HG03196 (cell line): Measurements from ENCODE around the gene FBXO3.
"Not testable (repeated sequence)": the region's sequence is repeated elsewhere in the genome, so short reads cannot be mapped to it uniquely, and the experiment has no call there.

Experiments
- ATAC-seq: cut with Tn5 transposase; IDR thresholded peaks from one replicate; pipeline ENCODE4 v1.9.1; 2021; ENCODE audit not compliant: unreplicated experiment

The FBXO3 gene, protein sequence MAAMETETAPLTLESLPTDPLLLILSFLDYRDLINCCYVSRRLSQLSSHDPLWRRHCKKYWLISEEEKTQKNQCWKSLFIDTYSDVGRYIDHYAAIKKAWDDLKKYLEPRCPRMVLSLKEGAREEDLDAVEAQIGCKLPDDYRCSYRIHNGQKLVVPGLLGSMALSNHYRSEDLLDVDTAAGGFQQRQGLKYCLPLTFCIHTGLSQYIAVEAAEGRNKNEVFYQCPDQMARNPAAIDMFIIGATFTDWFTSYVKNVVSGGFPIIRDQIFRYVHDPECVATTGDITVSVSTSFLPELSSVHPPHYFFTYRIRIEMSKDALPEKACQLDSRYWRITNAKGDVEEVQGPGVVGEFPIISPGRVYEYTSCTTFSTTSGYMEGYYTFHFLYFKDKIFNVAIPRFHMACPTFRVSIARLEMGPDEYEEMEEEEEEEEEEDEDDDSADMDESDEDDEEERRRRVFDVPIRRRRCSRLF

DNA sequence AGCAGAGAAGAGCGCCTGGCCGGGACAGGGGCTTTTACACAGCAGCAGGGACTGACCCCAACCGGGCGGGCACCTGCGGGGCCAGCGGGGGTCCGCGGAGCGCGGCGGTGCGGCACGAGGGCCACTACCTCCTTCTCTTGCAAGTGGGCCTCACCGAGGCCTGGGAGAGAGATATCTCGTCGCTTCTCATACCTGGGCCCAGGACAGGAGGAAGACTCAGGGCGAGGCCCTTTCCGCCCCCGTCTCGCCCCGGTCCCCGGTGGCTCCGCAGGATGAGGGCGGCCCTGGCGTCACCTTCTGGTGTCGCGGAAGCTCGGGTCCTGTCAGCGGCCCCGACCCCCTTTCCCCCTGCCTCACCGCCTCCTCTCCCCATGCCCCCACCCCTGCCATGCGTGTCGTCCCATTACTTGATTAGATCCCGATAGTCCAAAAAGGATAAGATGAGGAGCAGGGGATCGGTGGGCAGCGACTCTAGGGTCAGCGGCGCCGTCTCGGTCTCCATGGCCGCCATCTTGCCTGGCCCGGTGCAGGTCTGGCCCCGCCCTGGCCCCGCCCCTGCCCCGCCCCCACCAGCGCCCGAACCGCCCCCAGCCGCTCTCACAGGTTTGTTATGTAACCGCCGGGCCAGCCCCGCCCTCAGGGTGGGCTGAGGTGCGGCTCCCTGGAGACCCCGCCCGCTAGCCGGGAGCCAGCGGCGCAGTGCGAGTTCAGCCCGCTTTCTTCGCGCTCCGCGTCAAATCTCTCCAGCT, at the start of gene FBXO3:
TSS of gene FBXO3 (minus strand) at position 534 of the 749 bp plus-strand sequence. CDS start at position 511, 23 bp downstream.
- ATAC-seq = peak; percentile 65

DNA sequence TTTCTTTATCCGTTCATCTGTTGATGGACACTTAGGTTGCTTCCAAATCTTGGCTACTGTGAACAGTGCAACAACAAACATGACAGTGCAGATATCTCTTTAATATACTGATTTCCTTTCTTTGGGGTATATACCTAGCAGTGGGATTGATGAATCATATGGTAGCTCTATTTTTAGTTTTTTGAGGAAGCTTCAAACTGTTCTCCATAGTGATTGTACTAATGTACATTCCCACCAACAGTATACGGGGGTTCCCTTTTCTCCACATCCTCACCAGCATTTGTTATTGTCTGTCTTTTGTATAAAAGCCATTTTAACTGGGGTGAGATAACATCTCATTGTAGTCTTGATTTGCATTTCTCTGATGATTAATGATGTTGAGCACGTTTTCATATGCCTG, 48.7 kb upstream of the FBXO3 start:
- not testable (repeated sequence) for ATAC-seq

DNA sequence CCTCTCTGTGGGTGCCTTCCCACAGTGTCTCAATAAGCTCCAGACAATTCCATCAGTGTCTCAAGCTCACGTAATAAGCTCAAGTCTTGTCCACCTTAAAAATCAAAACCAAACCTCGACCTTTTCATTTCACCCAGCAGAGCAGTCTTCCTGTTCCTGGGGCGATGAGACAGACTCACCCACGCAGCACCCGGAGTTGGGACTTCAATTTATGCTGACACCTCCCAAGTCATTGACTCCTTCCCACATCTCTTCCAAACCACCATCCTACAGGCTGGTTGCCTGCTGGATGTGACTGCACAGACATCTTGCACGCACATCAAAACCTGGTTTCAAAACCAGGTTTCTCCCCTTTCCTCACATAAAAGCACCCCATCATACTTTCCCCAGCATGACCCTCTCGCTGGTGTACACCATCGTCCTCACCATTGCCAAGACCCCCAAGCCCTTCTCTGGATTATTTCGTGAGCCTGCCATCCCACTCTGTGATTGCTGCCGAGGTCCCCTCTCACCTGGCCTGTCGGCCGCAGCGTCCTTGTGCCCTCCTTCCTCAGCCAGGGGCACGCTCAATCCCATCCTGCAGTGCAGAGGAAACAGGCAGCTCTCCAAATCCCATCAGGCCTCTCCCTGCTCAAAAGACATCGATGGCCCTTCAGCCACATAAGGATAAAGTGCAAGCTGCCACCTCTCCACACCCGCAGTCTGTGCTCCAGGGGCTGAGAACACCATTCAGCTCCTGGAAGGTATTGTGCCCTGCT, 45.1 kb upstream of the FBXO3 start:
- no peak for ATAC-seq

DNA sequence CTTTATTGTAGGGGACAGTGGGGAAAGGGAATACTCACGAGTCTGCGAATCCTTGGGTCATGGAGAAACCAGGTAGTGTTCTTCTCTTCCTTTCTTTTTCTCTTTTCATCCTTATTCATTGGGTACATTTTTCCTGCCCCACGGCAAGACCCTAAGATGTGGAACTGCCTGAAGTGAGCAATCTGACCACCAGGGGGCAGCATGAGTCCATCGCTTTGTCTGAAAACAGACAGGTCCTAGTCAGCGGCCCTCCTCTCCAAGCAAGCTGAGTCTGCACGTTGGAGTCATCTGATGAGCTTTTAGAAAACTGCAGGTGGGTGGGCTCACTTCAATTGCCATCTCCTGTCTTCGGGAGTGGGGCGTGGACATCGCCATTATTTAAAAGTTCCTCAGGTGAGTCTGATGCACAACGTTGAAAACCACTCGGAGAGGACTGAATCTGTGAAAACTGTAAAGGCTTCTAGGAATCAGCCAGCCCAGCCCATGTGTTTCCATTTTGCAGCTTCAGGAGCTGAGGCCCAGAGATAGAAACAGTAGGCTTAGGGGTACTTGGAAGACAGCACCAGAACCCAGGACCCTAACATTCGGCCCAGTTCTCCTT, 34.0 kb upstream of the FBXO3 start:
- ATAC-seq = no peak

DNA sequence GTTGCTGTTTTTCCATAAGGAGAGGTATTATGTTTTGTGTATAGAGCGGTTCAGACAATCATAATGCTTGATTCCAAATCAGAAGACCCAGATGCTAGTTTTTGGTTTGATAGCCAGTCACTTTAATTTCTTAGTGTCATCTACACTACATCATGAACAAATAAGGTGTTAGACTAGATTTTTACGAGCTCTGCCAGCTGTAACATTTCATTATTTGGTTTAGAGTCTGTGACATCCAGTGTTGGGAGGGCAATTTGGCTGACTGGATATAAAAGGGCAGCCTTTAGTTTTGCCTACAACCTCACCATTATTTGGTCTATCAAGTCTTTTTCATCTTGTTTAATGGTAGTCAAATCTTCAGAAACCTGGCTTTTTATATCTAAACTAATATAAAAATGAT, 30.2 kb upstream of the FBXO3 start:
- ATAC-seq = no peak

DNA sequence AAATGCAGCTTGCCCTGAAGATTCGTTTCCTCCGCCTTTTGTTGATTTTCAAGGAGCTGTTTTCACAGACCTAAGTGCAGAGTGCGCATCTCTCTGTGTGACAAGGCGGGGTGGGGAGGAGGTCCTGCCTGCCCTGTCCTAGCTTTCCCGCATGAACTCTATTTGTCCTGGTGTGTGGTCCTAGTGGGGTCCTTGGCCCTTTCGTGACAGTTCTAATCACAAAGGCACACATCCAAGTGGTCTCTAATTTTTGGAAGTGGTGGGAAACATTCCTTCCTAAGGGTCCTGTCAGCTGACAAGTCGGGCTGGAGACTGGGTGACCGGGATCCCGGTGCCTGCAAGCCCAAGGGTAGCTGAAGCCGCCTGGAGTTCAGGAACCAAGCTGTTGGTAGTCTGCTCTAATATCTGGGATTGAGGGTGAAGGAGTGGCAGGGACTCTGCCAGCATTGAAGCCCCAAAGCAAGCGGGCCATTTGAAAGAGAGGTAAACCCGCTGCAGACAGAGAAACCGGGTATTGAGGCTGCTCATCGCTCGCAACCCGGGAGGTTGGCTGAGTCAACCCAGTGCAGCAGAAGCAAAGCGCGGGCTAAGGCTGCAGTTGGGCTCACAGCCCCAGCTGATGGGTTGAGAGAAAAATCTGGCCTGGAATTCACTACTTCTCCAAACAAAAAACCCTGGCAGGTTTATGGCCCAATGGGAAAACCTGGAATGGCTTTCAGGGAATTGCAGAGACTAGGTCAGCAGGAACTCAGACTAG, 28.1 kb upstream of the FBXO3 start:
- no peak for ATAC-seq

DNA sequence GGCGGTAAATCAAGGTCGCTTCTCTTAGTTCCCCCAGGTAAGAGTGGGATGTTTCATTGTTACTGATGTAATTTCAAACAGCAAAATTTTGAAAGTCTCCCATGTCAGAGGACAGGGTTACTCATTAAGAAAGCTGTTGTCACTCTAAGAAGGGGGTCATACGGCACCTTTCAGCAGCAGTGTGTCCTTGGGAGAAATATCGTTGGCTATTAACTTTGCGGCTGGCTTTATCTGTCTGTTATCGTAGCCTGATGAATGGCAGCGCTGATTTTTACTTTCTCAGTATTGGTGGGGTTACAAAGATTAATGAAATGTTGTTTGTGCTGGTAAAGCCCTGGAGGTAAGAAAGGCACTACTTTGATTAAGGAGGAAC, 27.5 kb upstream of the FBXO3 start:
- no peak for ATAC-seq

DNA sequence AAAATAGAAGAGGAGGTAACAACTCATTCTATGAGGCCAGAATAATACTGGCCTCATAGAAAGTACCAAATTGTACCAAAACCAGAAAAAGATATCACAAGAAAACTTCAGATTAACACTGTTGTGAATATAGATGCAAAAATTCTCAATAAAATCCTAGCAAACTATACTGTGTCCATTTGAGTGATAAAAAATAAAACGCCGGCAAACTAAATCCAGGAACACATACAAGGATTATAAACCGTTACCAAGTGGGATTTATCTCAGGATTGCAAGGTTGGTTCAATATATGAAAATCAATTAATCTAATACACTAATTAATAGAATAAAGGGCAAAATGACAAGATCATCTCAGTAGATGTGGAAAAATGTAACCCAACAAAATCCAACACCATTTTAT, 23.6 kb upstream of the FBXO3 start:
- no peak for ATAC-seq

DNA sequence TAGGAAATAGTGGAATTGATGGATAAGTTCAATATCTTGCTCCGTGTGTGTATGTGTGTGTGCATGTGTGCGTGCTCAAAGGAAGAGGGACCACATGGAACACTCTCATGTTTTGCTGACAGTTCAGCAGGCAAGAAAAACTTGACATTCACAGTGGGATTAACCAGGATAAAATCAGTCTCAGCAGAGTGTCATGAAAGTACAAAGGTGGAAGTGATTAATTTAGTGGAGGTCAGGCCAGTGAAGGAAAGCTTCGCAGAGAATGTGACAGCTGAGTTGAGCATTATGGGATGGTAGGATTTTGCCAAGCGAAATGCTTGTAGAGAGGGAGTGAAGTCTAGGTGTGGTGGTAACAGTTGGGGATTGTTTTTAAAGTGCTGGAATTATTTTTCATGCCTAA, 15.7 kb upstream of the FBXO3 start:
- ATAC-seq = no peak

DNA sequence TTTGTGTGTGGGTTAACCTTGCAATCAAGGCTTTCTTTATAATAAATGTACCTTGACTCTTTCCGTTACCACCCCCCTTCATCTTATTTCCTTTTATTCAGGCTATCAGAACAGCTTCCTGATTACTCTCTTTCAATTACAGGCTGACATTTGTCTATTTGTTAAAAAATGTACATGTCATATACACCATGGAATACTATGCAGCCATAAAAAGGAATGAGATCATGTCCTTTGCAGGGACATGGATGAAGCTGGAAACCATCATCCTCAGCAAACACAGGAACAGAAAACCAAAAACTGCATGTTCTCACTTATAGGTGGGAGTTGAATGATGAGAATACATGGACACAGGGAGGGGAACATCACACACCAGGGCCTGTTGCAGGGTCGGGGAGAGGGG, 13.8 kb upstream of the FBXO3 start:
- ATAC-seq = not testable (repeated sequence)

DNA sequence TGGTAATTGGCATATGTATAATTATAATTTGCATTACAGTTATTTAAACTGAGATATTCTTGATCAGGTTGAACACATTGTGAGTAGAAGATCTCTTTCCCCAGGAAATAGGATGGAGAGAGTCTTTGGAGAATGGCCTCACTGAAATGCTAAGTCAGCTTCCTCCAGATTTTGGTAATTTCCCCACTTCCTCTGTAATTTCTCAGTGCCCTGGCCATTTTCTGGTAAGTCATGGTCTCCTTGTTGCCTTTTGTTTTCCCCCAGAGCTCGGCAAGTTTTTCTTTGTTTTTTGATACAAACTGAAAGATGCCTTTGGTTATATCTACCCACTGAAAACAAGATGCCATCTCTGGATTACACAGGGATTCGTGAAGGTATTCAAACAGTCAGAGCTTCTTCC, 12.8 kb upstream of the FBXO3 start:
- no peak for ATAC-seq

DNA sequence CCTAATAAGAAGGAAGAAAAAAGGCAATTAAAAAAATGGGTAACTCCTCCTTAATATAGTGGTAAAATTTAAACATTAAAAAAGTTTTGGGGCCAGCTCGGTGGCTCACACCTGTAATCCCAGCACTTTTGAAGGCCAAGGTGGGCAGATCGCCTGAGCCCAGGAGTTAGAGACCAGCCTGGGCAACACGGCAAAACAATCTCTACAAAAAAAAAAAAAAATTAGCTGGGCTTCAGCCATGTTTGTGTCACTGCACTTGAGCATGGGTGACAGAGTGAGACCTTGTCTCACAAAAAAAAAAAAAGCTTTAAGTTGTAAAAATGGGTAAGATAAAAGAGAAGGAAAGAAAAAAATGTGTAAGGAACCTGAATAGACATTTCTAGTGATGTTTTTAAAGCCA, 11.3 kb upstream of the FBXO3 start:
- ATAC-seq = no peak

DNA sequence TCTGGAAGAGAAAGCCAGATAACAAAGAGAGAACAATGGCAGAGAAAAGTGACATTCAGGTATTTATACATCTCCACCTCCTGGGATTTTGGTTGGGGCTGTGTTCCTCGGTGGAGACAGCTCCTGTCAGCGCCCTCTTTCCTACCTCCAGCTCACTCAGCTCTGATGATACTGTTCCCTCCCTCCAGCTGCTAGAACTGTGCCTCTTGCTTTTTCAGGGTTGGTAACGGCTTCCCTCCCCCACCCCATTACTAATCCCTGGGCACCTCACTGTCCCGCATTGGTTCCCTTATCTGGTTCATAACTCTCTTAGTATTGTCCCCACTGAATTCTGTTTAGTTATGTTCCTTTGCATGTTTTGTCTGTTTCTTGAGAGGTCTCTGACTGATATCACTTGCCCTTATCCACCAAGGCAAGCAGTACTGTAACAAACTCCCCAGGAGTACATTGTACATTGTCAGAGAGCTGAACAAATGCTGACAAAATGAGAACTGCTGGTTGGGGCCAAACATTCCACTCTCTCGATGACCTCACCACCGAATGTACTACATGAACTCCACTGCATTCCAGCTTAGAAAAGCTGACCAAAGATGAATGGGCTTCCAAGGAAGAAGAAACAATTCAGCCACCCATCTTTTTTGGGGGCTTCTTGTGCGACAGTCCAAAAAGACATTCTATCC, 5.7 kb upstream of the FBXO3 start:
- no peak for ATAC-seq

DNA sequence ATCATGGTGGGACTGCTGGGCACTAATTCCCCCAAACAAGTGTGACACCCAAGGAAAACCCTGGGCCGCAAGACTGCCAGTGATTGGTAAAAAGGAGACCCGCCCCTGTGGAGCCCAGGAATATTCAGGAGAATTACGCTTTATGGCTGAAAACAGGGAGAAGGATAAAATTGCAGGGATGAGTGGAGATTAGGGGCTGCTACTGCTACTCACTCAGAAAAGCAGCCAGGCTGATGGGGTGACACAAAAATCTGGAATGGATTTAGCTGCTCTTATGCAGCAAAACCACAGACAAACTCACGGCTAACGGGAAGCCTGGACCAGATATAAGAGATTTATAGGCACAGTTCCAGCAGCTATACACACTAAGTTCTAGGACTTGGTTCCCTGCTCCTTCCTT, 4.4 kb upstream of the FBXO3 start:
- ATAC-seq = no peak

DNA sequence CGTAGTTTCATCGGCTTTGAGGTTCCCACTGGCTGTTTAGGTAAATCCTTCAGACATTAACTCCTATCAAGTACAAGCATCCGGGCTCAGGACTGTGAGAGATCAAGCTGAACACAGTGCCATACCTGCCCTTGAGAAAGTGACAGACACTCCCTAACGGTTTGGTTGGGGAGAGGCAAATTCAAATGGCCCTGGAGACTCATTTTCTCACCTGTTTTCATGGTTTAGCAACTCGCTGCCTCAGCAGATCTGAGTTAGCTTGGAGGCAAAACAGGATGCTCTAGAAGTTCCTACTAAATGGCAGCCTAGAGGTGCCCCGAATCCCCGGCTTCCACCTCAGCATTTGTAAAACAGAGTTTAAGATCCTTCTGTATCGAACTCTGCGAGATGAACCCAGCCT, 3.6 kb upstream of the FBXO3 start:
- no peak for ATAC-seq

DNA sequence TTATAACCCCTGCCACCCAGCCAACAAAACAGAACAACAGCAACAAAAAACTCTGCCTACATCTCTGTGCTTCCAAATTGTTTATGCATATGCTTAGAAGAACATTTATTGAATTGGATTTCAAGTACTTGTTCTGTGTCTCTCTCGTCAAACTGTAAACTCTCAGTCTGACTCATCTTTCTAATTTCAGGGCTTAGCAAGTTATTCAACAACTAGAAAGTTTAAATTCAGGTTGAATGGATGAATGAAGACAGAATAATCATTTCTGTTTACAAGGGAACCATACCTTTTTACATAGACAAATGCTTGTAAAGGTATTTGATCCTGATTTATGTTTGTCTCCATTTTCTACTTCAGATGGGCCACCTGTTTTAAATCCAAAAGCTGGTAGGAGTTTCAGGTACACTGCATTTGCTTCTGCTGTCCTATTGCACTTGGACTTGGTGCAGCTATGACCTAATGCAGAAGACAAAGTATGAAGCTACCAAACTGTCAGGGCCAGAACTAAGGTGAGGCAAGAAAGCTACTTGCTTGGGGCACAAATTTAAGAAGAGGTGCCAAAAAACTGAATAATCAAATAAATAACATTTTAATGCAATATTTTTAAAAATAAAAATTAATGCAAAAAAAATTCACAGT, 1.6 kb upstream of the FBXO3 start:
- peak; percentile 33 for ATAC-seq

DNA sequence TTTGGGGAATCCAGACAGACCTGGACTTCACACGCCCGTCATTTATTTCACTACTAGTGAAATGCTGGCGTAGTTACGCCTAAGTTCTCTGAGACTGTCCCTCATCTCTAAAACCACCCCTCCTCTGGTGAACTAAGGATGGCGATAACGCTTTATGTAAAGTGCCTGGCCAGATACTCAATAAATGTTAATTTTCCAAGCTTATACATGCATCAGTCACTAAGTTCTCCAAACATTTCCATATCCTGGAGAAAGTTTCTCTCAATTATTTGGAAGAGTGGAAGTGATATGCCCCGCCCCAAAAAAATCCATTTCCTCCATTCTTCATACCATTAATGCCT, 1.1 kb upstream of the FBXO3 start:
- ATAC-seq = no peak

DNA sequence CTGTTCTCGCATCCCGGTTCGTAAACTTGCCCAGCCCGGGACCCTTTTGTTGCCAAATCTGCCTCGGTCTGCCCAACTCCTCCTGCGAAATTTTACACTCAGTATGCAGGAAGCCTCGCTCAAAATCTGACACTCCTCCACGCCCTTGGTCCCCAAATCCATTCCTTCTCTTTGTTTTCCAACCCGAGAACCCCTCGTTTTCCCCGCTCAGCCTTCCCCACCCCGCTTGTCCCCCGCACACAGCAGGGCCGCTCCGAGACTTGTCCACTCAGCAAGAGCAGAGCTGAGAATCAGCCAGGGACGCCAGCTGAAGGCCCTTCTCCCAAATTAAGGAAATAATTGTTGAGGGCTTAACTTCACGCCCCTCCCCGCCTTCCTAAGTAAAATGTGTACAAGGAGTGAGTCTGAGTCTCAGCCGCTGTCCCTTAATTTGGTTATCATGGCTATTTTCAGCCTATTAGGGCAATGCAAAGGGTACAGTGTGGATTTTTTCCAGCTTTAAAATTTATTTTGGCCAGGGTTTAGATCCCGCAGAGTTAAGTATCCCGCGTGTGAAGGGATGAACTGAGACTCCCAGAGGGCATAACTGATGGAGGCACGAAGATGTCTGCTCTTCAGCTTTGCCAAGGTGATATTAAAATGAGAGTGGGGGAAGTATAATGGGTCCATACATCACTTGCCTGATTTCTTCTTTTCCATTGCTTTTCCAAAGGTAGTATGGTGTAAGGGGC, 581 bp upstream of the FBXO3 start:
- no peak for ATAC-seq

DNA sequence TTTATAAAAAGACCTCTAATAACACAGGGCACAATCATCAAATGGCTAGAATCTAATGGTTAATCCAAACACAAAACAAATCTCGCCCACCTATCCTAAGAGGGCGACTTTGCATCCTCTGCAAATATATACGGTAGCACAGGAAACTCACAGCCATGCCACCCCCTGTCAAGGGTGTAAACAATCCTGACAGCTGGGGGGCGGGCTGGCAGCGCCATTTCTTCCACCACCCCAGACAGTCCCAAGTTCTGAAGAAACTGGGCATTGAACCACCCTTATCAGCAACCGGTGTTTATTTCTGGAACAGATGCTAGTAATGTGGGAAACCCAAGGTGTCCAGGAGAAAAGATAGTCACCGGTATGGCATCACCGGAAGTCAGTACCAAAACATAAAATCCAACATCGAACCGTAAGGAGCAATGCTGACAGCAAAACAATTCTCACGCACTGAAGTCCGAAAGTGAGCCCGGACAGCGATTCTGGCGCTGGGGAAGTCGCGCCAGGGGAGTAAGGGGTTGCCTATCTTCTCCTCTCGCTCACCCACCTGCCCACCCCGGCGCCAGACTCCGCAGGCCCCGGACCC, 825 bp downstream of the FBXO3 start:
- peak; percentile 32 for ATAC-seq
